HG02943 (cell line): ENCODE results near the gene AFDN.
"Not testable (repeated sequence)": the region's sequence is repeated elsewhere in the genome, so short reads cannot be mapped to it uniquely, and the experiment has no call there.

Experiments
- ATAC-seq: cut with Tn5 transposase; IDR thresholded peaks from one replicate; pipeline ENCODE4 v1.9.1; 2021; ENCODE audit warnings: mild to moderate bottlenecking, low read depth, moderate library complexity; ENCODE audit not compliant: unreplicated experiment

Gene AFDN

DNA sequence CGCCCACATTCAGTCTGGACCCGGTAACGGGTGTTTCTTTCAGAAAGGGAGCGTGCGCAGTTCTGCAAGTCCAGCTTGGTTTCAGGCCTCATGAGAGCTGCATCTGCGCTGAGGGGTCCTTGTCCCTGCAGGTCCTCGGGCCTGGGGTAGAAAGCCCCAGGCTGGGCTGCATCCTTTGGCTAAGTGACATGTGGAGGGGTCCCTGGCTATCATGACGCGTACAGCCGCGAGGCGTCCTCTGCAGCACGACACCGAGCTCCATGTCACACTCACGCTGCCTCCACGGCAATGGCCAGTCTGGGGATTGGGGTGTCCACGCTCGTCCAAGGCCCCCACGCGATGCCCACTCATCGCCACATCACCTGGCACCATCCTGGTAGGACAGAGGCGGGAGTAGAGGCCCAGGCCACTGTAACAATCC, 169.0 kb downstream of the AFDN start:
- no peak for ATAC-seq

DNA sequence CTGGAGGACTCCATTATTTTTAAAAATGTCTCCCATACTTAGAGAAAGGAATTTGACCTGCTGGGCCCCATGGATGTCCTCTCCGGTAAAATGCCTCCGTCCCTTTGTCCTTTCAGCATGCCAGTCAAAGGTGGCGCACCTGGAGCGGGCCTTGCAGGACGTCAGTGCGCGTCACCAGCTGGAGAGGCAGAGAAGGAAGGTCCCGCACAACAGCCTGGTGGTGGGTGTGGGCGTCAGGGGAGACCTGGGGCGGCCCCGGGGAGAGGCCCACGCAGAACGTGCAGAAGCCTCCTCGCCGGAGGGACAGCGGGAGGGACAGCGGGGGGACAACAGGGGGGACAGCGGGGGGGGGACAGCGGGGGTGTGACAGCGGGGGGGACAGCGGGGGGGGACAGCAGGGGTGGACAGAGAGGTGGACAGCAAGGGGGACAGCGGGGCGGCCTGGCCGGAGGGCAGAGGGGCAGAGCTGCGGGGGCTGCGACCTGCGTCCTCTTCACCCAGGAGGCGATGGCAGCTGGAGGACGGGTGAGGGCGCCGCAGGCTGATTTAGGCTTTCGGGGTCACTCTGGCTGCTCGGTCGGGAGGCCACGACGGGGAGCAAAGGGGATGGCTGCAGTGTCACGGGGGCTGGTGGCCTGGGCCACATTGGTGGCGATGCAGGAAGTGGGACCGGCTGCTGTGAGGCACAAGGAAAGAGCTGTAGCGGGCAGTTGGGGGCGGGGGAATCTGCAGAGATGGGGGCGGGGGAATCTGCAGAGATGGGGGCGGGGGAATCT, 169.9 kb downstream of the AFDN start:
- ATAC-seq: no peak

DNA sequence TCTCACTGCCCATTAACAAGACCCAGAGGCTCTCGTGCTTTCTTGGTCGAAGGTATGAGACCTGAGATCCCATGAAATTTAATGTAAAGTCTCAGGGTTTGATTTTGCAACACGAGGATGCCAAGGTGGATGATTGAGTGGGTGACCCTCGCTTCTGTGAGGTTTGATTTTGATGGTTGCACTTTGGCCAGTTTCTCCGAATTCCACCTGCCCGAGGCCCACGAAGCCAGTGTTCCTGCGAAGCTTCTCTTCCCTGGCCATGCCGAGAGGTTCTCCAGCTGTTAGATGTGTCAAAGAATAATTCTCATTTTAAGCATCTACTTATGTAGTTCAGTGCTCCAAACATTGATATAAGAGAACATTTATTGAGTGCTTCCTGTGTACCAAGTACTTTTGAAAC, 170.9 kb downstream of the AFDN start, which contains the start of gene KIF25:
KIF25 (plus strand) TSS at position 30 of the 400 bp plus-strand sequence. CDS start 31,915 bp downstream, outside the sequence.
- ATAC-seq: no peak

DNA sequence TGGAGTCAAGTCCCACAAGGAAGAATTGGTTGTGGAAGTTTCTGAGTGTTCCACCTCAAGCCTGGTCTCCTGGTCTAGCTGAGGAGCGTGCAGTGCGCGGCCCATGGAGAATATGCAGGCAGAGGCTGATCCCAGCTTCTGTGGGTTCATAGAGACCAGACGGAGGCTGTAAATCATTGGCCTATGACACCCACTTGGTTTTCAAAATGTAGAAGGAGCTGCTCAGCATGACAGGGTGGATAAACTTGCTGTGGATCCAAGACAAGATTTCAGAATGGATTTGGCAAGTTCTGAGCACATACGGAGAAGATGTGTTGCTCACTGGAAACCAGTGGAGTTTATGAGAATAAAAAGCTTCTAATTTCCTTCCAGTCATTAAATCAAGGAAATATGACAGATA, 171.5 kb downstream of the AFDN start:
- ATAC-seq: no peak

DNA sequence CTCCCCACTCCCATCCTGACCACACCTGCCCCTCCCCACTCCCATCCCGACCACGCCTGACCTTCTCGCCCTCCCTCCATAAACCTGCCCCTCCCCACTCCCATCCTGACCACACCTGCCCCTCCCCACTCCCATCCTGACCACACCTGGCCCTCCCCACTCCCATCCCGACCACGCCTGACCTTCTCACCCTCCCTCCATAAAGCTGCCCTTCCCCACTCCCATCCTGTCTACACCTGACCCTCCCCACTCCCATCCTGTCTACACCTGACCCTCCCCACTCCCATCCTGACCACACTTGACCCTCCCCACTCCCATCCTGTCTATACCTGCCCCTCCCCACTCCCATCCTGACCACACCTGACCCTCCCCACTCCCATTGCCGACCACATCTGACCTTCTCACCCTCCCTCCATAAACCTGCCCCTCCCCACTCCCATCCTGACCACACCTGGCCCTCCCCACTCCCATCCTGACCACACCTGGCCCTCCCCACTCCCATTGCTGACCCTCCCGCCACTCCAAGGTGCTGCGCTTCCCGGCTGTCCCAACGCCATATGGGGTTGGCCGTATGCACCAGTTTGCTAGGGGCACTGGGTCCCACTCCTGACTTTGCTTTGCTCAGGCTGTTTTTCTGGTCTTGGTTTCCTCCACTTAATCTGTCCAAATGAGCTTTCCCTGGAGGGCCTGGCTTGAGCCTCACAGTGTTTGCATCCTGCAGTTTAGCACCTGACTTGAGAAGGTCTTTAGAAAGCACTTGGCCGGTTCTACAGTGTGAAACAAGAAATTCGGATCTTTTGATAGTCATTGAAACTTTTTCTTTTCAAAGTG, 173.7 kb downstream of the AFDN start:
- no peak for ATAC-seq

DNA sequence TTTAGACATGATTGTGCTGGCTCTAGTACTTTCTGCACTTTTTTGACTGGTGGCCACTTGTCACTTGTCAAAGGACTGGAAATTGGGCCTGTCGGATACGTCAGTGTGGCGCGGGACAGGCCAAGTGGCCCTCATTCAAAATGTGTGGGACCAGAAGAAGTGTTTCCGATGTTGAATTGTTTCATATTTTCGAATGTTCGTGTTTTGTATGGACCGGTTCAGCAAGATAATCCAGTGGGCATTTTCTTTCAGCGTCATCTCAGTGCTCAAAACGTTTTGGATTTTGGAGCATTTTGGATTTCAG, 174.3 kb downstream of the AFDN start:
- ATAC-seq: no peak

DNA sequence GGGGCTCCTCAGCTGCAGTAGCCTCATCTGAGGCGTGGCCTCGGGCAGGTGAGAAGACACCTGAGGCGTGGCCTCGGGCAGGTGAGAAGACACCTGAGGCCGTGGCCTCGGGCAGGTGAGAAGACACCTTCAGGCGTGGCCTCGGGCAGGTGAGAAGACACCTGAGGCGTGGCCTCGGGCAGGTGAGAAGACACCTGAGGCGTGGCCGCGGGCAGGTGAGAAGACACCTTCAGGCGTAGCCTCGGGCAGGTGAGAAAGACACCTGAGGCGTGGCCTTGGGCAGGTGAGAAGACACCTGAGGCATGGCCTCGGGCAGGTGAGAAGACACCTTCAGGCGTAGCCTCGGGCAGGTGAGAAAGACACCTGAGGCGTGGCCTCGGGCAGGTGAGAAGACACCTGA, 174.8 kb downstream of the AFDN start:
- ATAC-seq: not testable (repeated sequence)

DNA sequence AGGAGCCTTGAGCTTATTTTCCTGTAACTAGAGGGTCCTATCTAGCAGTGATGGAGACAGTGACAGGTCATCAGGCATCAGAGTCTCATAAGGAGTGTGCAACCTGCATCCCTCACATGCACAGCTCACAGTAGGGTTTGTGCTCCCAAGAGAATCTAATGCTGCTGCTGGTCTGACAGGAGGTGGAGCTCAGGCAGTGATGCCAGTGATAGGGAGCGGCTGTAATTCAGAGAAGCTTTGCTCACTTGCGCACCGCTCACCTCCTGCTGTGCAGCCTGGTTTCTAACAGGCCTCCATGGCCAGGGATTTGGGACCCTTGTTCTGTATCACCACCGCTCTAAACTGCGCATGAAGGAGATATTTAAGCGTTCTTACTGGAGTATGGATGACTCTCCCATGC, 176.1 kb downstream of the AFDN start:
- ATAC-seq: no peak

DNA sequence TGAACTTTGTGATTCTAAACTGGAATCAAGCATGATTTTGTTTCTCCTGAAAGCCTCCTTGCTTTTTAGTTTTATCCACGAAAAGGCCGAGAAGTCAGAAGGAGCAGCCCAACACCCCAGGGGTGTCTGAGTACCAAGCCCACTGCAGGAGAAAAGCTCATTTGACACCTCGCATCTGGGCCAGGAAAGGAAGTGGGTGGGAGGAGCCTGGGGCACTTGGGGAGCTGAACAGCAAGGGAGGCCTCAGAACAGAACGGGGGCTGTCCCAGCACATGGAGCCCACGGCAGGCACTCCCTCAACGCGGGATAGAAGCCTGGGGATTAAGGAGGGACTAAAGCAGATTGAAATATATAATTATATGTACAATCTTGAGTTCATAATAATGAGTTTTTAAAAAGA, 177.3 kb downstream of the AFDN start:
- no peak for ATAC-seq

DNA sequence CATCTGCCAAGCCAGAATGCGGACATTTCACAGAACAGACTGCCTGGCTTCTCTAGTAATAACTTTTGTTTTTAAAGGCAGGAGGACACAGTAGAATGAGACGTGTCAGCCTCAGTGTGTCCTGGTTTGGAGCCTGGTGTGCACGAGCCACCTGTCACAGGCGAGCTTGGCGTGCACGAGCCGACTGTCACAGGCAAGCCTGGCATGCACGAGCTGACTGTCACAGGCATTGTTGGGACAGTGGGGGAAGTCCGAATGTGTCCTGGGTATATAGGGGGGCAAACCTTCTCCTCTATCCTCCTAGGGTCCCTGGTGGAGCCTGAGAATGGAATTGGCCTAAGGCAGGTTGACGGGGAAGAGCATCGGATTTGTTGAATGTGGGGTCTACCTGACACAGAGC, 178.2 kb downstream of the AFDN start:
- no peak for ATAC-seq

DNA sequence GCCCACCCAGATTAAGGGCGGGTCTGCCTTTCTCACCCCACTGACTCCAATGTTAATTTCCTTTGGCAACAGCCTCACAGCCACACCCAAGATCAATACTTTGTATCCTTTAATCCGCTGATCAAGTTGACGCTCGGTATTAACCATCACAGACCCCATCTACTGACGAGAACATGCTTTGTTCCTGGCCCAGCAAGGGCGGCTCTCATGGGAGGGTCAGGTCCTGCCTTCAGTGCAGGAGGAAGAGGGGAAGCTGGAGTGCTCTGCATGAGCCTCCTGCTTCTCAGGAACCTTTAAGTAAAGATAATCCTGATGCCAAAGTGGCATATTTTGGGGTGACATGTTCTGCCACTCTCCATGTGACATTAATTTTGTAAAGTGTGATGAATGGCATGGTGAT, 179.1 kb downstream of the AFDN start:
- ATAC-seq: no peak

DNA sequence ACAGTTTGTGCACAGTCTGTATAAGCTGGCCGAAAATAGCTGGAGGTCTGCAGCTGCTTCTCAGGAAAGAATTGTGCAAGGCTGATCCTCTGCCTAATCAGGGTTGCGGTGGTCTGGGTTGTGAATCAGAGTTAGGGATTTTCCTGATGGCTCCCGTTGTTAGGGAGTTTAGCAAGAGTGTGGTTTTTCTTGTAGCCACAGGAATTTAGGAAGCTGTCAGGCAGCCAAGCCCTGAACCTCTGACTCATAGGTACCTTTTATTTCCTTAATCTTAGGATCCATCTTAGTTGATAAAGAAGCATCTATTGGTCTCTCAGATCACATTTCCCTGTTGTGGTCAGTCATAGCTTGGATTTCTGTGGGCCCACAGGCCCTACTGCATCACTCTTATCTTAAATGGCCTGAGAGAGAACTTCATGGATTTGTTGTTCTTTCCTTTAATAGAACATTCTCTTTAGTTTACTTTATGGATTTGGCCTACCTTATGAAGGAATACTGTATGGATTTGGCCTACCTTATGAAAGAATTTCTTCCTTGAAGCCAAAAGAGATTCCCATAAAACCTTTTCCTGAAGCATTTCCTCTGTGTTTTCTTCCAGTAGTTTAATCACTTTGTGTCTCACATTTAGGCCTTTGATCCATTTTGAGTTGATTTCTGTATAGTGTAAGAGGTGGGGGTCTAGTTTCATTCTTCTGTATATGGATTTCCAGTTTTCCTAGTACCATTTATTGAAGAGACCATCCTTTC, 181.1 kb downstream of the AFDN start:
- no peak for ATAC-seq

DNA sequence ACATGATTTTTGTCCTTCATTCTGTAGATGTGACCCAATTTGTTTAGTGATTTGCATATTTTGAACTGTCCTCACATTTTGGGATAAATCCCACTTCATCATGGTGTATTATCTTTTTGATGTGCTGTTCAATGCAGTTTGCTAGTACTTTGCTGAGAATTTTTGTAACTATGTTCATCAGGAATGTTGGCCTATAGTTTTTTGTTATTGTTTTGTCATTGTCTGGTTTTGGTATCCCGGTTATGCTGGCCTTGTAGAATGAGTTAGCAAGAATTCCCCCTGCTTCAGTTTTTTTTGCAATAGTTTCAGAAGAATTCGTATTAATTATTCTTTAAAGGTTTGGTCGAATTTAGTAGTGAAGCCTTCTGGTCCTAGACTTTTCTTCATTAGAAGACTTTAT, 182.6 kb downstream of the AFDN start:
- ATAC-seq: no peak

DNA sequence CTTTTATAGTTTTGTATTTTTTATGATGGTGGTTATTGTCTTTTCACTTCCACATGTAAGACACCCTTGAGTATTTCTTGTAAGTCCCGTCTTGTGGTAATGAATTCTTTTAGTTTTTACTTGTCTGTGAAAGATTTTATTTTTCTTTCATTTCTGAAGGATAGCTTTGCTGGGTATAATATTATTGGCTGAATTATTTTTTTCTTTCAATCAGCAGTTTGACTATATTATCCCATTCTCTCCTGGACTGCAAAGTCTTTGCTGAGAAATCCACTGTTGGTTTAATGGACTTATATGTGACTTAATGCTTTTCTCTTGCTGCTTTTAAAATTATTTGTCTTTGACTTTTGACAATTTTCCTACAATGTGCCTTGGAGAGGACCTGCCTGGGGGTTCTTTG, 184.6 kb downstream of the AFDN start:
- ATAC-seq: no peak

DNA sequence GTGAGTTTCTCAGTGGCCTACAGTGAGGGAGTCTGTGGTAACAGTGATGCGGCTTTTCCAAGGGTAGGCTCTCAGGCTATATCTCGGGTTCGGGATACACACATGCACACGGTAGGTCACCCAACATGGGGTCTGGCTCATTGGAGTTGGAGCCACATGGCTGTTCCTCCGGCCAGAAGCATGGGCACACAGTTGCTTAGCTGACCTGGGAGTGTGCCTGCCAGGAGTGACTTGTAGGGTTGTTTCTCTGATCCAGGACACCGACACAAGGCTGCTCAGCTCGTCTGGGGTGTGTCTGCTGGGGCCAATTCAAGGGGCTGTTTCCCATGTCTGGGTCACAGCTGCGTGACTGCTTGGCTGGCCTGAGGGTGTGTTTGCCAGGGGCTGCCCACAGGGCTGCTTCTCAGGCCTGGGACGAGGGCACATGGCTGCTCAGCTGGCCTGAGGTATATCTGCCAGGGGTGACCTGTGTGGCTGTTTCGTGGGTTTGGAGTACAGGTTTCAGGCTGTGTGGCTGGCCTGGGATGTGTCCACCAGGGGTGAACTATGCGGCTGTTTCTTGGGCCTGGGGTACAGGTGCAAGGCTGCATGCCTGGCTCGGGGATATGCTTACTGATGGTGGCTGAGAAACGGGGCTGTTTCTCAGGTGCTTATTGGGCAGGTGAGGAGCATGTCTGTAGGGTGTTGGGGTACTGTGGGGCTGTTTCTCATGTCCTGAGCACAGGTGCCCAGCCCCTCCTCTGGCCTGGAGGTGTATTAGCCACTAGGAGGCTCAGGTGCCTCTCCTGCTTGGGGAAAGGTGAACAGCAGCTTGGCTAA, 185.9 kb downstream of the AFDN start:
- ATAC-seq: no peak

DNA sequence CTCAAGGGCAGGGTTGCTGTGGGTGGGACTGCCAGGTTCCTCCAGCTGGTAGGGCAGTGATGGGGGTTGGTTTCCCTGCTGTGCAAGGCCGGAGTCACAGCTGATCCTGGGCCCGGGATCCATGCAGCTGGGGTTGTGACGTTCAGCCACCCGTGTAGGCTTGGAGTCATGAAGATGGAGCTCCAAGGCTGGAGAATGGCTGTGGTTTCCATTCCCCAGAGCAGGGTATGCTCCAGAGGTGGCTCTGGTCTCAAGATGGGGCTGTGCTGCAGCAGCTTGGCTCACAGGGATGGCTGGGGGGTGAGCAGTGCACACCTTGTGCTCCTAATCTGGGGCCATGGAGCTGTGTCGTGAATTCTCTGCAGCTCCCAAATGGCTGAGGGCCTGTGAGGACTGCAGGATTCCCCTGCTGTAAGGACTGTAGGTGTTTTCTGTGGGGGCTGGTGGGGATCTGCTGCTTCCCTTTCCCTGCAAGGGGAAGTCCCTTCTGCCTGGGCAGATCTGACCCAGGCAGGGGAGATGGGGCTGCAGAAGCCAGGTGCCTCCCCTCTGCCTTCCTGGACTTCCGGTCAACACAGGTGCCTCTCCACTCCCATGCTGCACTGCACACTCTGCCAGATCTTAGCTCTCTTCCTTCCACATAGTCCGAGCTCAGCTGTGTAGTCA, 186.7 kb downstream of the AFDN start:
- ATAC-seq: no peak

DNA sequence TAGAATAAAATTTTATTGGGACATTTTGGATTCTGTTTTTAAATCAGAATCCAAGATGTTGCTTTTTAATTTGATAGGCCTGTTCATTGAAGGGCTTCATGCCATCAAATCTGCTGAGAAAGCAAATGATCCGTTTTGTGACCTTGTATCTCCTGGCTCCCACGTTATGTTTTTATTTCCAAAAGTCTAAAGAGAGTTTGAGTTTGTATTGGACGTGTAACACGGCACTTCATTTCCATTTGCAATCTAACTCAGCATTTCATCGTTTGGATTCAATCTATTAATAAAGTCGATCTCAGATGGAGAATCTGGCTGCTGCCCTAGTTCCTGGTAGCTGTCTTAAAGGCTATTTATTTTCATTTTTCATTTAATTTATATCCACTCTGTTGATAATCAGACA, 187.7 kb downstream of the AFDN start:
- no peak for ATAC-seq

DNA sequence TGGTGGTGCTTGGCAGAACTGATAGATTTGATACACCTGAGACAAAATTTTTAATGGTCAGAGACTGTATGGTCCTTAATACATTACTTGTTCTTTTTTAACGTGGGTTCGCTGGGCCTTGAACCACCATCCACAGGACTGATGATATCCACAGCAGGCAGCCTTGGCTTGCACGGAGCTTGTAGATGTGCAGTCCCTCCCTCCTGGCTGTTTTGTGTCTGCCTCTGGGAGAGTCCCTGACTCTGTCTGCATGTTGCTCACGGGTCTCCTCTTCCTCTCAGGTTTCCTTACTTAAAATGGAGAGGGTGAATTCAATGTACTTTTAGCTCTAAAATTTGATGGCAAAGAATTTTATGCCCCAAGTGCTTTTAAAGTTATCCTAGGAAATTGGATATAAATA, 188.3 kb downstream of the AFDN start:
- ATAC-seq: no peak

DNA sequence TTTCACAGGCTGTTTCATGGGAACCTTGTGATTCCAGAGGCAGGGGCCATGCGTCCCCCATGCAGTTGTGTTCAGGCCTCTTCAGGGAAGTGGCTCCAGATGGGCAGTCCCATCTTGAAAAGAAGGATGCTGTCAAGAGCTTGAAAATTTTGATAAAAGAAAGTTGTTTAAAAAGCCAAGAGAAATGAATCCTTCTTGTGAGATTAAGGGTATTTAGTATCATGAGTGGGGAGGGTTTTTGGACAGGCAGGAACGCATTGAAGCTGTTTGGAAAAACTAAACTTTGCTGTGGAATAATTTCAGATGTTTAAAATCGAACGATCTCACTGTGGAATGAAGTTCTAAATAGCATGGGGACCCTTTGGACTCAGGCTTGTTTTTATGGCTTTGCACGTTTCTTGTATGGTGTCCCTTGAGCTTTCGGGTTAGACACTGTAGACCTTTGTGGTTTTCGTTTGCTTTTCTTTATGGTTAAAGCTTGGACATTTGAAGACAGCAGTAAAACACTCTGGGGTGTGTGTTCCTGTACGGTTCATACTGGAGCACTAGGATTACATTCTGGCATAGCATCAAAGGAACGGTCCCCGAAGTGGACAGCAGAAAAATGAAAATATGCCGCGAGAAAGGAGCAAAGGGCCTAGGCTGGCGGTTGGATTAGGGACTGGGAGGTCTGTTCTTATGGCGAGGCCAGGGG, 188.9 kb downstream of the AFDN start:
- no peak for ATAC-seq
